ENCODE measurements around the gene SH3D19. TPM values are rescaled to one million over a fixed set of nuclear protein-coding genes. Genes with fewer than 3 reads are reported as not detected.
A peak's percentile ranks its signal among the peaks of the same experiment; 100 is the strongest.

Gene SH3D19
- total and polyA plus RNA-seq, 2 experiments from 2014 or later, result 28.2 to 54.7 TPM

DNA sequence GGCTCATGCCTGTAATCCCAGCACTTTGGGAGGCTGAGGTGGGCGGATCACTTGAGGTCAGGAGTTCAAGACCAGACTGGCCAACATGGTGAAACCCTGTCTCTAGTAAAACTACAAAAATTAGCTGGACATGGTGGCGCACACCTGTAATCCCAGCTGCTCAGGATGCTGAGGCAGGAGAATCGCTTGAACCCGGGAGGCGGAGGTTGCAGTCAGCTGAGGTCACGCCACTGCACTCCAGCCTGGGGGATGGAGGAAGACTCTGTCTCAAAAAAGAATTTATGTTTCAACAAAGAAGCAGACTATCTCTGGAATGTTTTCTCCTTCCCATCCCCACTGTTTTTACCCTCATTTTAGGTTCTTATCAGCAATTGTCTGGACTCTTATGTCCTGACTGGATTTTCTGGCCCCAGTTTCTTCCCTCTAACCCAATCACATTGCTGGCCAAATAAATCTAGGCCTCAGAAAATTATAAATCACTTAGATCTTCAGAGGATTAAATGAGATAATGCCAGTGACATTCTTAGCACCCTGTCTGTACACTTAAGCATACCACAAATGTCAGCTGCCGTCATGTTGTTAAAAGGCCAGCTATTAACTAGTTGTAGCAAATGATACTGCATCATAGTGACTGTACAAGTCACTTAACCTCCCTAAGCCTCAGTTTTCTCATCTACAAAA is 93.3 kb downstream of the SH3D19 start:
- Histone ChIP-seq H3K9me2 (replicated peaks; ENCODE audit: insufficient read depth) (no peaks in the 10 kb centered on the region), H3K9me3 (ENCODE audit: low read depth) (no peaks in the 10 kb centered on the region), H2AFZ (no peak overlapping the region), H3K27ac (no peak overlapping the region), H3K4me3 (no peak overlapping the region), H3K27me3 (no peaks in the 10 kb centered on the region), H3K4me1 (ENCODE audit: insufficient read depth) (peaks cover 9% of the 10 kb centered on the region), H3K79me2 (peaks cover 12% of the 10 kb centered on the region), H3K4me2 (no peak overlapping the region), H4K20me1 (ENCODE audit: insufficient read depth, poor library complexity, severe bottlenecking) (no peaks in the 10 kb centered on the region), H3K36me3 (replicated peaks; ENCODE audit: insufficient read depth, low read depth) (no peaks in the 10 kb centered on the region)
- no peak for DNase-seq (ENCODE audit: low spot score)
- 92% methylated on average over 7 of the region's 7 CpGs for WGBS (ENCODE audit: low lambda C conversion rate, missing lambda C conversion rate)
- TF ChIP-seq EZH2phosphoT487 (IDR thresholded peaks at IDR 0.05; ENCODE audit: low read depth, severe bottlenecking, unreplicated experiment), result no peak

DNA sequence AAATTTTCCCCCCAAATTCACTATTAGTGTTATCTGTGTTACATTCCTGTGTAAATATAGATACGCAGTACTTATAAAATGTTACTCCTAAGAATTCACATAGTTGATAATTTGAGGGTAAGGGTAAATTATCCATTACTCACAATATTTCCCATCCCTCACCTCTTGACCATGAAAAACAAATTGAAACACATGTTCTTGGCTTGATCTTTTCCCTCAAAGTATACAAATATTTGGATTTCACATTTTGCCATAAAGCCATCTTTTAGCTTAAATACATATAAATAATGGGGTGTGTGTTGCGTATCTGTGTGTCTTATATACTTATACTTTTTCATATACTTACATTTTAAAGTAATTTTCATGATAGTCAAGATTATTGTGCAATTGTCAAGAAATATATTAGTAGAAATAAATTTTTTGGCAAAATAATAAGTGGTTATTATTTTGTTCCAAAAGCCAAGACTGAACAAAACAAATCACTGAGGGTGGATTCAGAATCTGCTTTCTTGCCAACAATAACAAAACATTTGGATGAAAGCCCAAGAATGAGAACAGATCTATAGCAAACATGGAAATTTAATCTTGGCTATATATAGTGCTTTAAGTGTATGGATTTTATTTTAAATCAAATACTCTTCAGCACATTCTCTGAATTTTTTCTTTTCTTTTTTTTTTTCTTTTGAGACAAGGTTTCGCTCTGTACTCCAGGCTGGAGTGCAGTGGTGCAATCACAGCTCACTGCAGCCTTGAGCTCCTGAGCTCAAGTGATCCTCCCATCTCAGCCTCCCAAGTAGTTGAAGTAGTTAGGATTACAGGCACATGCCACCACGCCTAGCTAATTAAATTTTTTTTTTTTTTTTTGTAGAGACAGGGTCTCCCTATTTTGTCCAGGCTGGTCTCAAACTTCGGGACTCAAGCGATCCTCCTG is 97.0 kb downstream of the SH3D19 start:
- H3K4me2 ChIP-seq, result peak overlapping the region; percentile 56
- H3K9me3 ChIP-seq (ENCODE audit: low read depth), result no peaks in the 10 kb centered on the region
- H3K27me3 ChIP-seq, result no peaks in the 10 kb centered on the region
- no peak overlapping the region for H3K4me3 ChIP-seq
- no peak for TF ChIP-seq EZH2 (IDR thresholded peaks at IDR 0.05; ENCODE audit: borderline replicate concordance)
- no peak for TF ChIP-seq EZH2phosphoT487 (IDR thresholded peaks at IDR 0.05; ENCODE audit: low read depth, severe bottlenecking, unreplicated experiment)
- DNase-seq (ENCODE audit: low spot score), result no peak
- peaks cover 18% of the 10 kb centered on the region for H3K79me2 ChIP-seq
- H2AFZ ChIP-seq, result no peak overlapping the region
- peaks cover 9% of the 10 kb centered on the region for H3K4me1 ChIP-seq (ENCODE audit: insufficient read depth)
- WGBS (ENCODE audit: low lambda C conversion rate, missing lambda C conversion rate), result 82% methylated on average over 6 of the region's 6 CpGs
- H3K27ac ChIP-seq, result peak overlapping the region; percentile 81
- H3K9me2 ChIP-seq (replicated peaks; ENCODE audit: insufficient read depth), result no peaks in the 10 kb centered on the region
- no peaks in the 10 kb centered on the region for H3K36me3 ChIP-seq (replicated peaks; ENCODE audit: insufficient read depth, low read depth)
- no peaks in the 10 kb centered on the region for H4K20me1 ChIP-seq (ENCODE audit: insufficient read depth, poor library complexity, severe bottlenecking)

DNA sequence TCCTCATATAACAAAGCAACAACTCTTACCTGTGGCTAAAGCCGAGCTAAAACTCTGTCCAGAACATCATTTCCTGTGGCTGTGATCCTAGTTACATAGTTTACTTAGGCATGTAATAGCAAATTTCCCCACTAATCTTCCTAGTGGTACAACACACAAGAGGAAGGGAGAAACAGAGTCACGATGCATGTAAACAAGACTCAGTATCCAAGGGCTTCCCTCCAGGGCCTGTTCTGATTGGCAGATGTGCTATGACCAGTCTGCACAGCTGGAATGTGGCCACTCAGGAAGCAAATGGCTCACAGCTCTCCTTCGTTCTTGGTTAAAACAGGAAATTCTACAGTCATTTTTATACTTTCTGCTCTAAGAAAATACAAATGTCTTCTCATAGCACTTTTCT is 97.7 kb downstream of the SH3D19 start:
- Histone ChIP-seq H3K36me3 (replicated peaks; ENCODE audit: insufficient read depth, low read depth) (no peaks in the 10 kb centered on the region), H4K20me1 (ENCODE audit: insufficient read depth, poor library complexity, severe bottlenecking) (no peaks in the 10 kb centered on the region), H3K27me3 (no peaks in the 10 kb centered on the region), H3K9me2 (replicated peaks; ENCODE audit: insufficient read depth) (no peaks in the 10 kb centered on the region), H3K9me3 (ENCODE audit: low read depth) (no peaks in the 10 kb centered on the region), H3K79me2 (peaks cover 18% of the 10 kb centered on the region), H3K4me2 (peak overlapping the region; percentile 56), H2AFZ (no peak overlapping the region), H3K4me3 (no peak overlapping the region), H3K4me1 (ENCODE audit: insufficient read depth) (peaks cover 9% of the 10 kb centered on the region), H3K27ac (peak overlapping the region; percentile 81)
- no peak for TF ChIP-seq EZH2 (IDR thresholded peaks at IDR 0.05; ENCODE audit: borderline replicate concordance)
- TF ChIP-seq EZH2phosphoT487 (IDR thresholded peaks at IDR 0.05; ENCODE audit: low read depth, severe bottlenecking, unreplicated experiment), result no peak
- TF ChIP-seq, protein P1, sequence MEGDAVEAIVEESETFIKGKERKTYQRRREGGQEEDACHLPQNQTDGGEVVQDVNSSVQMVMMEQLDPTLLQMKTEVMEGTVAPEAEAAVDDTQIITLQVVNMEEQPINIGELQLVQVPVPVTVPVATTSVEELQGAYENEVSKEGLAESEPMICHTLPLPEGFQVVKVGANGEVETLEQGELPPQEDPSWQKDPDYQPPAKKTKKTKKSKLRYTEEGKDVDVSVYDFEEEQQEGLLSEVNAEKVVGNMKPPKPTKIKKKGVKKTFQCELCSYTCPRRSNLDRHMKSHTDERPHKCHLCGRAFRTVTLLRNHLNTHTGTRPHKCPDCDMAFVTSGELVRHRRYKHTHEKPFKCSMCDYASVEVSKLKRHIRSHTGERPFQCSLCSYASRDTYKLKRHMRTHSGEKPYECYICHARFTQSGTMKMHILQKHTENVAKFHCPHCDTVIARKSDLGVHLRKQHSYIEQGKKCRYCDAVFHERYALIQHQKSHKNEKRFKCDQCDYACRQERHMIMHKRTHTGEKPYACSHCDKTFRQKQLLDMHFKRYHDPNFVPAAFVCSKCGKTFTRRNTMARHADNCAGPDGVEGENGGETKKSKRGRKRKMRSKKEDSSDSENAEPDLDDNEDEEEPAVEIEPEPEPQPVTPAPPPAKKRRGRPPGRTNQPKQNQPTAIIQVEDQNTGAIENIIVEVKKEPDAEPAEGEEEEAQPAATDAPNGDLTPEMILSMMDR (IDR thresholded peaks at IDR 0.05; ENCODE audit: poor library complexity), result no peak
- 37% methylated on average over 3 of the region's 3 CpGs for WGBS (ENCODE audit: low lambda C conversion rate, missing lambda C conversion rate)
- peak; percentile 51 for DNase-seq (ENCODE audit: low spot score)

DNA sequence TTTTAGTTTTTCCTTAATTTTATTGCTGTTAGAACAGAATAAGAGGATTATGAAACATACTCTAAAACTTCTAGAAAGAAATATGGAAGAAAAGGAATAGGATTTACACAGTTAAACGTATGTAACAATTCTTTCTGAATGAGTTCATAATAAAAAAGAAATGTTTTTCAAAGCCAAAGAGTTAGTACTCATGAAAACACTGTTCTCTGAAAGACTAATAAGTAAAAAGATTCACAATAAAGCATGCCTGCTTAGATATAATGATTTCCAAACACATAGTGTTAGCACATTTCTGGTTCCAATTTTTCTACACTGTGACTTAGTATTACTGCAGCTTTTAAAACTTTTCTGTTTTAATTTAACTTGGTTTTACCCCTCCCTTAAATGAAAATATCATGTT is 98.2 kb downstream of the SH3D19 start:
- TF ChIP-seq, protein P1 (IDR thresholded peaks at IDR 0.05; ENCODE audit: poor library complexity), result no peak
- TF ChIP-seq EZH2 (IDR thresholded peaks at IDR 0.05; ENCODE audit: borderline replicate concordance), result no peak
- no peak for TF ChIP-seq EZH2phosphoT487 (IDR thresholded peaks at IDR 0.05; ENCODE audit: low read depth, severe bottlenecking, unreplicated experiment)
- Histone ChIP-seq H3K36me3 (replicated peaks; ENCODE audit: insufficient read depth, low read depth) (no peaks in the 10 kb centered on the region), H2AFZ (no peak overlapping the region), H4K20me1 (ENCODE audit: insufficient read depth, poor library complexity, severe bottlenecking) (no peaks in the 10 kb centered on the region), H3K79me2 (peaks cover 18% of the 10 kb centered on the region), H3K9me2 (replicated peaks; ENCODE audit: insufficient read depth) (no peaks in the 10 kb centered on the region), H3K27ac (peak overlapping the region; percentile 81), H3K4me1 (ENCODE audit: insufficient read depth) (peaks cover 9% of the 10 kb centered on the region), H3K27me3 (no peaks in the 10 kb centered on the region), H3K4me3 (no peak overlapping the region), H3K4me2 (peak overlapping the region; percentile 56), H3K9me3 (ENCODE audit: low read depth) (no peaks in the 10 kb centered on the region)
- no peak for DNase-seq (ENCODE audit: low spot score)
- WGBS (ENCODE audit: low lambda C conversion rate, missing lambda C conversion rate), result 69% methylated on average over 1 of the region's 1 CpG

Data from hepatocyte (in vitro differentiated cells).